Subcutaneous adipose tissue (tissue), 4 donors: ENCODE results near the gene KIF26A. TPM values are rescaled to one million over a fixed set of nuclear protein-coding genes. Genes with fewer than 3 reads are reported as not detected.

Source experiments
- CTCF ChIP-seq: fragments of 450-650 bp; IDR thresholded peaks from one replicate; pipeline ENCODE4 v1.5.1; 2016; ENCODE audit warnings: low read depth, mild to moderate bottlenecking, control low read depth, antibody characterized with exemption, moderate library complexity
- total RNA-seq, 4 donors: library from RNA; depleted of rRNA; stranded (reverse); fragments of >200 nt; gene quantifications; one replicate each; pipeline ENCODE4 v1.1.0, GENCODE V29; 2016

KIF26A gene
- total RNA-seq, 4 donors from 2014 or later: 0.51 to 9.8 (median 0.88) TPM

GRCh38 chr14:104187931-104188726 lies 49.7 kb downstream of the KIF26A start:
- TF ChIP-seq CTCF: no peak

- no peak for TF ChIP-seq CTCF
These were observed 50.5 kb downstream of the KIF26A start for GRCh38 chr14:104188727-104189400.

- no peak for TF ChIP-seq CTCF
These were observed 51.4 kb downstream of the KIF26A start for GRCh38 chr14:104189629-104190335.

GRCh38 chr14:104190396-104191000 lies 52.1 kb downstream of the KIF26A start:
- no peak for TF ChIP-seq CTCF

- no peak for TF ChIP-seq CTCF
These were observed 53.1 kb downstream of the KIF26A start for GRCh38 chr14:104191409-104191997.

- TF ChIP-seq CTCF: no peak
These were observed 53.9 kb downstream of the KIF26A start for GRCh38 chr14:104192146-104192882.
